Measurements from ENCODE around the gene RYR3.

Gene RYR3

DNA sequence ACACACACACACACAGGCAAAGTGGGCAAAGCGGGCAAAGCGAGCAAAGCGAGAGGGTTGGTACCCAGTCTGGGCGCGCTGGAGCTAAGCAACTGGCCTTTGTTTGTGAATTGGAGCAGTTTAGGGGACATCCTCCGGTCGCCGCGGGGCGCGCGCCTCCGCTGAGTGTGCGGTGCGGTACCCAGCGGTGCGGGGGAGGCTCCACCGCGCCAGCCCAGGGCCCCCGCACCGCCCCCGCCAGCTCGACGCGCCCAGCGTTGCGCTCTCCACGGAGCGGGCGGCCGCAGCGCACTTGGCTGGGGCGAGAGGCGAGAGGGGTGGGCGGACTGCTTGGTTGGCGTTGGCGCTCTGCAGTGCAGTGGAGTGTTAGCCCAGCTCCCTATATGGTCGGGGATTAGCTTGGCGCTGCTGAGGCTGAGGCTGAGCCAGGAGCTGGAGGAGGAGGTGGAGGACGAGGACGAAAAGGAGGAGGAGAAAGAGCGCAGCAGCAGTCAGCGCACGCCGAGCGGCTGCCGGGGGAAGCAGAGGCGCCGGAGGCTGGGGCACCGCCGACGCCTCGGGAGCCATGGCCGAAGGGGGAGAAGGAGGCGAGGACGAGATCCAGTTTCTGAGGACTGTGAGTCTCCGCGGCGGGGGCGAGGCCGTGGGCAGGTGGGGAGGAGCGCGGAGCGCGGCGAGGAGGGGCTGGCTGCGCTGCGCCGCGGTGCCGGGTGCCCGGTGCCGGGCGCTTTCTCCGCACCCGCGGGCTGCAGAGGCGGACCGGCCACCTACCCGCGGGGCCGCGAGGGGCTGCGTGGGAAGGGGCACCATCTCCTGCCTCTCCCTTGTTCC, at the start of gene RYR3:
RYR3 (plus strand) TSS at position 487 of the 831 bp plus-strand sequence; CDS start at position 566, 79 bp downstream.
- DNase-seq = peak; percentile 27 to 73
- no peaks in the 10 kb centered on the region for H3K36me3 ChIP-seq
- TF ChIP-seq, protein P1, sequence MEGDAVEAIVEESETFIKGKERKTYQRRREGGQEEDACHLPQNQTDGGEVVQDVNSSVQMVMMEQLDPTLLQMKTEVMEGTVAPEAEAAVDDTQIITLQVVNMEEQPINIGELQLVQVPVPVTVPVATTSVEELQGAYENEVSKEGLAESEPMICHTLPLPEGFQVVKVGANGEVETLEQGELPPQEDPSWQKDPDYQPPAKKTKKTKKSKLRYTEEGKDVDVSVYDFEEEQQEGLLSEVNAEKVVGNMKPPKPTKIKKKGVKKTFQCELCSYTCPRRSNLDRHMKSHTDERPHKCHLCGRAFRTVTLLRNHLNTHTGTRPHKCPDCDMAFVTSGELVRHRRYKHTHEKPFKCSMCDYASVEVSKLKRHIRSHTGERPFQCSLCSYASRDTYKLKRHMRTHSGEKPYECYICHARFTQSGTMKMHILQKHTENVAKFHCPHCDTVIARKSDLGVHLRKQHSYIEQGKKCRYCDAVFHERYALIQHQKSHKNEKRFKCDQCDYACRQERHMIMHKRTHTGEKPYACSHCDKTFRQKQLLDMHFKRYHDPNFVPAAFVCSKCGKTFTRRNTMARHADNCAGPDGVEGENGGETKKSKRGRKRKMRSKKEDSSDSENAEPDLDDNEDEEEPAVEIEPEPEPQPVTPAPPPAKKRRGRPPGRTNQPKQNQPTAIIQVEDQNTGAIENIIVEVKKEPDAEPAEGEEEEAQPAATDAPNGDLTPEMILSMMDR (IDR thresholded peaks at IDR 0.05) = no peak
- H3K27ac ChIP-seq = peak within 1 kb of the TSS; percentile 47 to 71
- no peaks in the 10 kb centered on the region for H3K9me3 ChIP-seq
- intact Hi-C loops (cut with DNase I; ENCODE audit: low total_unique reads) = no loop called here
- peak within 1 kb of the TSS; percentile 56 to 70 for H3K4me3 ChIP-seq
- H3K4me1 ChIP-seq = peaks cover 0 to 14% (median 9%) of the 10 kb centered on the region in 4 donors
- H3K27me3 ChIP-seq = no peaks in the 10 kb centered on the region

DNA sequence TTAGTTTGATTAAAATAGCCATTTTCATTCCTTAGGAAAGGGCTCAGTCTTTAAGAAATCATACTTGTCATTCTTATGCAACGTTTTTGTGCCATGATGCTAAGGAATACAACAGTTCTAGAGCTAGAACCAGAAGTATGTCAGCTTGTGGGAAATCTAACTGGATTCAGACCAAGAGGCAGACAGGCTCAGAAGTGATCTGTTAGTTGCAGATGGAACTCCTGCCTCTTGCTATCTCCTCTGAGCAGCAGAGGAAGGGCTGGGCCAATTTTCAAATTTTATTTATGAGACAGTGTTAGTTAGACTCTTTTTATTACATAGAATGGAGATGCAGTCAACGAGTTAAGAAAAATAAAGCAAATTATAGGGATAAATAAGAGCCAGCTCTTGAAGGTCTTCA, 48.5 kb upstream of the RYR3 start:
- TF ChIP-seq, protein P1 (IDR thresholded peaks at IDR 0.05) = no peak
- intact Hi-C loops (cut with DNase I; ENCODE audit: low total_unique reads) = no loop called here
- H3K36me3 ChIP-seq = no peaks in the 10 kb centered on the region
- H3K4me1 ChIP-seq = no peaks in the 10 kb centered on the region
- H3K4me3 ChIP-seq = no peak overlapping the region
- H3K27ac ChIP-seq = no peak overlapping the region
- H3K9me3 ChIP-seq = no peaks in the 10 kb centered on the region
- no peaks in the 10 kb centered on the region for H3K27me3 ChIP-seq
- DNase-seq = no peak

DNA sequence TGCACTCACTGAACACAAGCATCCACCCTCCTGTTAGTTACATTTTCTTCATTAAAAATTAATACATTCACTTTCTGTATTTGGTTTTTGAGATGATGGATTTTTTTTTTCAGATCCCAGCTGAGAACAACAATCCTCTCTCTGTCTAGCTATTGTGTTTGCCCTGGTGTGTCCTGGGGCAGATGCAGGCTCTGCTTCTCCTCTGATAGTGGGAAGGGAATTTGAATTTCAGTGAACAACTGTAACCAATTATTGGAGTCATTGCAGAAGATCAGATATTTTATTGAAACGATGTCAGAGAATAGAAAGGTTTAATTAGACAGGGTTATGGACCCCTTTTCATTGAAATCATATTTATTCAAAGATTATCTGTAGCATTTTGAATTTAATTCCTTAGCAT, 33.1 kb upstream of the RYR3 start:
- Histone ChIP-seq H3K9me3 (no peaks in the 10 kb centered on the region), H3K4me1 (peaks cover 0 to 4% (median 1%) of the 10 kb centered on the region in 4 donors), H3K27ac (no peak overlapping the region), H3K36me3 (no peaks in the 10 kb centered on the region), H3K4me3 (no peak overlapping the region), H3K27me3 (peaks cover 0 to 3% of the 10 kb centered on the region in 2 donors)
- DNase-seq = no peak
- TF ChIP-seq, protein P1 (IDR thresholded peaks at IDR 0.05) = no peak
- intact Hi-C loops (cut with DNase I; ENCODE audit: low total_unique reads) = no loop called here

DNA sequence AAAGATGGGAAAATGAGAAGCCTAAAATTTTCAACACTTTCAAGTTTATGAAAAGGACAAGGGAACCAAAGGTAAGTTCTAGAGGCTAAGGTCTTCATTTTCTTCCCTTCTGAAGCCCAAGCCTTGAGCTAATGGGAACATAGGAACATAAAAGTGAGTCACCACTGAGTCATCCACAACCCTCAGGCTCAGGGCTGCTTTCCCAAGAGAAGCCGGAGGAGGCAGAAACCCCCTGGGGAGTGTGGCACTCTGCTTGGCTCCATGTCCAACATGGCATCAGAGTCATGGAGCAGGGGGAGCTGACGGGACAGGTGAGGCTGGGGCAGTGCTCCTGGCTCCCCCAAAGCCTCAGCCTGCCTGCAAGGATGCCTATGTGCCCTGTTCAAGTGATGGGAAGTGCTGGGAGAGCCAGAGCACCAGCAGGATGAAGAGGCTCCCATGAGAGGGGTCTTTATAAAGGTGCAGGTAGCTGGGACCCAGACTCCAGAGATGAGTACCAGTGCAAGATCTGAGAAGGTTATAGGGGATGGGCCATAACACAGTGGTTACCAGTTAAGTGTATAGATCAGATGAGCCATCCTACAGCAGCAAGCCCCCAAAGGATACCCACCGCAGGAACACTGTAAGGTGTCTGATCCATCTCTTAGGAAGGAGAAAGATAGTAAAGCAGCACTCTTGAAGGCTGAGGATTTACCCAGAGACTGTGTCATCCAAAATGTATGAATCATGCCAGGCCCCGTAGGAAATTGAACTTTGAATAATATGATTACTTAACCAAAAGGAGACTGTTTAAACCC, 31.8 kb upstream of the RYR3 start:
- intact Hi-C loops (cut with DNase I; ENCODE audit: low total_unique reads) = no loop called here
- Histone ChIP-seq H3K4me1 (peaks cover 0 to 4% (median 1%) of the 10 kb centered on the region in 4 donors), H3K27me3 (peaks cover 0 to 3% of the 10 kb centered on the region in 2 donors), H3K36me3 (no peaks in the 10 kb centered on the region), H3K4me3 (no peak overlapping the region), H3K27ac (no peak overlapping the region), H3K9me3 (no peaks in the 10 kb centered on the region)
- DNase-seq = peak in 1 of 2 donors; percentile 72
- TF ChIP-seq, protein P1 (IDR thresholded peaks at IDR 0.05) = no peak

DNA sequence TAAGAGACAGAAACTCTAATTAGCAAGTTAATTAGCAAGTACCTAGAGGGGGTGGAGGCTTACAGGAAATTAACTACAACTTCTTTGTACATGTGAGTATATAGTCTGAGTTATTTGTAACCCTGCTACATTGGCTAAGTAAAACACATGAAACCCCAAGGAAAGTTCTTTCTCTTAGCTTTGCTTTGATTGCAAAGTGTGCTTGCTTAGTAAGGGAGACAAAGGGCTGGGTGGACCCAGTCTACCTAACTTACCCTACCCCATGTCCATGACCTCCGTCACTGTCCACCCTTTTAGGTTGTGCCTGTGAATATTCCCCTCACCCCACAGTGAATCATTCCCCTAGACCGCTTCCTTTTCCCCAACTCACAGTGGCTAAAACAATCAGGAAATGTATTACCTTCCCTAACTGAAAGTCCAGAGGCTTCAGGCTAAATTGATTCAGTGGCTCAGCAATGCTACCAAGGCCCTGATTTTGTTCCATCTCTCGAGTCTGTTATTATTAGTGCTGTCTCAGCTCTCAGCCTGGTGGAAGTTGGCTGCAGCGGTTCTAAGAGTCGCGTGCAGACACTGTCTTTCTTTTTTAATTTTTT, 31.1 kb upstream of the RYR3 start:
- H3K27me3 ChIP-seq = peaks cover 0 to 3% of the 10 kb centered on the region in 2 donors
- H3K4me3 ChIP-seq = no peak overlapping the region
- intact Hi-C loops (cut with DNase I; ENCODE audit: low total_unique reads) = no loop called here
- DNase-seq = no peak
- no peak overlapping the region for H3K27ac ChIP-seq
- TF ChIP-seq, protein P1 (IDR thresholded peaks at IDR 0.05) = no peak
- no peaks in the 10 kb centered on the region for H3K9me3 ChIP-seq
- H3K4me1 ChIP-seq = peaks cover 0 to 4% (median 1%) of the 10 kb centered on the region in 4 donors
- no peaks in the 10 kb centered on the region for H3K36me3 ChIP-seq

Data from tibial artery (tissue), 4 donors.